HG02973 (cell line): ENCODE data around the gene CEP250.

ENCODE experiments used
- ATAC-seq: cut with Tn5 transposase; IDR thresholded peaks from one replicate; pipeline ENCODE4 v1.9.1; 2021; ENCODE audit warnings: moderate library complexity; ENCODE audit not compliant: unreplicated experiment

The CEP250 gene

DNA sequence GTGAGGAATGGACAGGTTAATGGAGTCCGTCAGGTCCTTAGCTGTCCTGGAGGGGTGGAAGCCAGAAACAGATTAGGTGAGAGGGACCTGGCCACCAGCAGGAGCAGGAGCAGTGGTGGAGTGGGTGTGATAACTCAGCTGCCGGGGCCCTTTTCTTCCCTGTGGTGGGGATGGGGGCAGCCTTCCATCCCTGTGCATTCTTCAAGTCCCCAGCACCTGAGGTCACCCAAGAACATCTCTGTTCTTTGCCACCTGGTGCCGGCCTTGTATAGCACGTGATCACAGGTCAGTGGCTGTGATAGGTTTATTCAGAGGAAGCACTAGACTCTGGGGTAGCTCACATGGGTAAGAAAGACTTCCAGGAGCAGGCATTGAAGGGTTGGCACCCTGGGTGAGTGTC is 103.1 kb downstream of the CEP250 start:
- no peak for ATAC-seq

DNA sequence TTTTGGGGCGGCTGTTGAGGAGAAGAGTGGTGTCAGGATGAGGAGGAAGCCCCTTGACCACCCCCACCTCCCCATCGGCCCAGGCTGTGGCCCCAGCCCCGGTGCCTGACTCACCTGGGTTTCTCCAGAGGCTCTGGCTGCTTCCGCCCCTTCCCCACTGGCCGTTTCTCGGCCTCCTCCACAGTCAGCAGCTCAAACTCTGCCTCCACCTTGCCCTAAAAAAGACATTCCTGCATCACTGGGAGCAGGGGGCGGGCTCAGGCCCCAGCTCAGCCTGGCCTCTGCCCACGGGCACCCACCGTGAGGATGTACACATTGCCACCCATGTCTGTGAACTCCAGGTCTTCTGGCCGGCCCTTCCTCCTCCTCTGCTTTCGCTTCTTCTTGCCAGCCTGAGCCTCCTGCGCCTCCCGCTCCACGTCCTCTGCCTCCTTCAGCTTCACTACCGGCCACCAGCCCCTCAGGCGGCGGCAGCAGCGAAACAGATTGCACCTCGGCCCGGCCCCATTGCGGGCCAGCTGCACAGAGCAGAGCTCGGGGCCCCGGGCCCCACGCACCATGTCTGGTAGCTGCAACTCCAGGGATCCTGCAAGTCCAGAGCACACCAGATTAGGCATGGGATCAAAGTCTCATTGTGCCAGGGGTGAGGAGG is 103.8 kb downstream of the CEP250 start:
- ATAC-seq = no peak

GRCh38 chr20:35560105-35560511 is 104.7 kb downstream of the CEP250 start:
- ATAC-seq = no peak

- ATAC-seq = no peak
Observed at GRCh38 chr20:35560541-35560940, 105.1 kb downstream of the CEP250 start.

- ATAC-seq = no peak
Observed at GRCh38 chr20:35561268-35561667, 105.9 kb downstream of the CEP250 start.

GRCh38 chr20:35561671-35562070 is 106.3 kb downstream of the CEP250 start:
- ATAC-seq = no peak

DNA sequence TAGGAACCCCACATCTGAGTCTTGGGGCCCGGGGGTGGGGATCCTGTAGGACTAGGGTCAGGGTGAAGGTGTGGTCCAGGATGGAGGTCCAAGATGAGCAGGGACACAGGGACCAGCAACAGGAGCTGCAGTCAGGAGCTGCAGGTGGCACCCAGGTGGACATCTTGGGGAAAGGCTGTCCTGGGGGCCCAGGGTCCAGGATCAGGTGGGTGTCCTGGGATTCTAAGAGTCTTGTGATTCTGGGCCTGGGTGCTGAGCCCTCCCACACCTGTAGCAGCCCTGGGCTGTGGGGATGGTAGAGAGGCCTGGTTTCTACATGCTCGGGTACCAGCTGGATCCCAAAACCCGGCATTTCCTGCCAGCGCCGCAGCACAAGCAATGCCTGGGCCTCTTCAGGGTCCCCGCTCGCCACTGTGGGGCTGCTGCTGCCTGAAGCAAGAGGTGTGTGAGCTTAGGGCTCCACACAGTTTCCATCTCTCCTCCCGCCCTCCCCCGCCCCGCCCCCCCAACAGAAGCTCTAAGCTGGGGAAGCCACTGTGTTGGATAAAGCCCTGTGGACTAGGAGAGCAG is 107.2 kb downstream of the CEP250 start:
- ATAC-seq = no peak

GRCh38 chr20:35563834-35564233 is 108.4 kb downstream of the CEP250 start:
- no peak for ATAC-seq

DNA sequence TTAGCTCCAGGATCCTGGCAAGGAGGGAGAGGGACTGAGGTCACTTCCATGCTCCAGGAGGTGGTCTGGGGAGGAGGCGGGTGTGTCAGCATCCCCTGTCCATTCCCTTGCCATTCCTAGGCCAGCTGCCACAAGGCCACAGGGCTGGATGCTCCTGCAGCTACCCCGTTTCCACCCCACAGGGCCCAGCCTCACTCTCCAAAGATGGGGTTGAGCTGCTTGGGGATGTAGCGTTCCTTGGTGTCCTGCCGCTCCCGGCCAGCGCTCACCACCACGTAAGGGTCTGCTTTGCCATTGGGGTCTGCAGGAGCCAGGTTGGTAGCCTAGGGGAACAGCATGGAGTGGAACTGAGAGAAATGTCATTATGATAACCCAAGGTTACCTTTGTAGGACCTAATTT is 109.5 kb downstream of the CEP250 start:
- ATAC-seq = no peak

- no peak for ATAC-seq
Observed at GRCh38 chr20:35568645-35569044, 113.2 kb downstream of the CEP250 start.
